A673 (cell line): Measurements from ENCODE around the gene TH. TPM values are rescaled to one million over a fixed set of nuclear protein-coding genes. Genes with fewer than 3 reads are reported as not detected.

Source experiments
- BruUV-seq: library from RNA; stranded (reverse); fragments of 400-500 nt; replicated peaks from 2 replicates; lab custom pipeline; 2021; lab: Mats Ljungman, UMichigan
- CTCF ChIA-PET: fragments of 300-600 bp; sonication (Branson Sonifier 250); formaldehyde crosslinking; loops from one replicate; lab custom pipeline; 2022; ENCODE audit warnings: antibody characterized with exemption; lab: Charles Lee
- POLR2A ChIA-PET: fragments of 300-600 bp; sonication (Branson Sonifier 250); formaldehyde crosslinking; loops from one replicate; lab custom pipeline; 2022; ENCODE audit warnings: antibody characterized with exemption; ENCODE audit not compliant: low non-redundant PET; lab: Charles Lee
- DNase-seq: peaks from one replicate; pipeline ENCODE4 v3.0.0-alpha.2; 2015; ENCODE audit warnings: low spot score
- H3K27ac ChIP-seq: fragments of 200-600 bp; sonication (generic); 2 replicates; pipeline ENCODE4 v1.5.1; 2016; ENCODE audit warnings: mixed run types, low read depth, mild to moderate bottlenecking, mixed read lengths, antibody characterized with exemption, low read length; ENCODE audit not compliant: poor library complexity, severe bottlenecking
- H3K27me3 ChIP-seq: fragments of 200-600 bp; sonication (generic); replicated peaks from 2 replicates; pipeline ENCODE4 v1.6.1; 2017; ENCODE audit warnings: mixed run types, low read depth, mild to moderate bottlenecking, mixed read lengths, antibody characterized with exemption, low read length; ENCODE audit not compliant: insufficient read depth, poor library complexity
- H3K36me3 ChIP-seq: fragments of 200-600 bp; sonication (generic); 2 replicates; pipeline ENCODE4 v1.6.1; 2016; ENCODE audit warnings: mixed run types, mild to moderate bottlenecking, mixed read lengths, antibody characterized with exemption, low read length; ENCODE audit not compliant: insufficient read depth, poor library complexity, severe bottlenecking
- H3K4me1 ChIP-seq: fragments of 200-600 bp; sonication (generic); 2 replicates; pipeline ENCODE4 v1.6.1; 2017; ENCODE audit warnings: mixed run types, mild to moderate bottlenecking, mixed read lengths, antibody characterized with exemption, low read length; ENCODE audit not compliant: insufficient read depth, poor library complexity, severe bottlenecking
- H3K4me3 ChIP-seq: fragments of 200-600 bp; sonication (generic); 2 replicates; pipeline ENCODE4 v1.5.1; 2016; ENCODE audit warnings: low read depth, mixed run types, mild to moderate bottlenecking, mixed read lengths, low read length; ENCODE audit not compliant: poor library complexity, severe bottlenecking
- H3K9me3 ChIP-seq: fragments of 200-600 bp; sonication (generic); 2 replicates; pipeline ENCODE4 v1.6.1; 2016; ENCODE audit warnings: mixed run types, low read depth, mild to moderate bottlenecking, mixed read lengths, antibody characterized with exemption, low read length; ENCODE audit not compliant: poor library complexity, severe bottlenecking
- EZH2 ChIP-seq: fragments of 200-600 bp; sonication (generic); IDR thresholded peaks from 2 replicates; pipeline ENCODE4 v1.6.1; 2017; ENCODE audit warnings: borderline replicate concordance, low read depth, mild to moderate bottlenecking, mixed read lengths, antibody characterized with exemption, low read length; ENCODE audit not compliant: poor library complexity, severe bottlenecking
- intact Hi-C: fragments of 100-400 bp; cut with micrococcal nuclease; formaldehyde crosslinking; loops from one replicate; pipeline ENCODE4 v1.10.0; 2022; ENCODE audit not compliant: unreplicated experiment
- total RNA-seq: library from RNA; stranded (reverse); gene quantifications from 2 replicates; pipeline ENCODE4 v1.2.3, GENCODE V29; 2021
- TF ChIP-seq, protein P1 (sequence below): fragments of 300-800, 200-600 bp; sonication (generic); conservative IDR thresholded peaks from 2 replicates; pipeline ENCODE4 v1.5.1; 2017; ENCODE audit warnings: low read depth, mild to moderate bottlenecking, antibody characterized with exemption, low read length, moderate library complexity, mixed read lengths

Gene TH
- total RNA-seq, 1 experiment from 2014 or later = not detected

DNA sequence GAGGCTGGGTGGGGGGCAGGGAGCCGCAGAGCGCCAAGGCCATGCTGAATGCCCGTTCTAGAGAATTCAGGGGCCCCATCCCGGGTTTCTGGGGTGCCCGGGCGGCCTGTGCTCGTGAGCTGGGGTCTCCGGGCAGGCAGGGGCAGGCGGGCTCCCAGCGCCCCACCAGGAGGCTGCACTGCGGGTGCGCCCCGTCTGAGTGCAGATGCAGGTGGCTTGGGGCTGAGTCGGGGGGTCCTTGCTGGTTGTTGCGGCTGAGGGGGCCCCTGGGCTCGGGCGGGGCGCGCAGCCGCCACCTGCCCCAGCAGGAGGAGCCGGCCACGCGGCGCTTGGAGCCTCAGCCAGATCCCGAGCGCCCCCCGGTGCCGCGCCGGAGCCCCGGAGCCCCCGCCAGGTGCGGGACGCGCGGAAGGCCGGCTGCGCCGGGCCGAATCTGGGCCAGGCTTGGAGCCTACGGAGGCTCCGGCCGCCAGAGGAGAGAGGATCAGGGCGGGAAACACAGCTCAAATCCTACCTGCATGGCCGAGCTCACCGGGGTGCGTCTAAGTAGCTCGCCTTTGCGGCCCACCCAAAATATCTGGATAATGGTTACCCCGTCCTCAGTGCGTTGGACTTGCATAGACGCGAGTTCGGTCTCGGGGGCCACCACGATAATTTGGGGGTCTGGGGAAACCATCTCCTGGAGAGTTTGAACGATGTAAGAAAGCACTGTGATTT lies 31.8 kb downstream of the TH start:
- no peak overlapping the region for H3K27ac ChIP-seq
- ChIA-PET CTCF (no interaction called here), POLR2A (no interaction called here)
- peaks cover 81% of the 10 kb centered on the region for H3K27me3 ChIP-seq
- H3K36me3 ChIP-seq = no peaks in the 10 kb centered on the region
- no peak for DNase-seq
- TF ChIP-seq, protein P1, sequence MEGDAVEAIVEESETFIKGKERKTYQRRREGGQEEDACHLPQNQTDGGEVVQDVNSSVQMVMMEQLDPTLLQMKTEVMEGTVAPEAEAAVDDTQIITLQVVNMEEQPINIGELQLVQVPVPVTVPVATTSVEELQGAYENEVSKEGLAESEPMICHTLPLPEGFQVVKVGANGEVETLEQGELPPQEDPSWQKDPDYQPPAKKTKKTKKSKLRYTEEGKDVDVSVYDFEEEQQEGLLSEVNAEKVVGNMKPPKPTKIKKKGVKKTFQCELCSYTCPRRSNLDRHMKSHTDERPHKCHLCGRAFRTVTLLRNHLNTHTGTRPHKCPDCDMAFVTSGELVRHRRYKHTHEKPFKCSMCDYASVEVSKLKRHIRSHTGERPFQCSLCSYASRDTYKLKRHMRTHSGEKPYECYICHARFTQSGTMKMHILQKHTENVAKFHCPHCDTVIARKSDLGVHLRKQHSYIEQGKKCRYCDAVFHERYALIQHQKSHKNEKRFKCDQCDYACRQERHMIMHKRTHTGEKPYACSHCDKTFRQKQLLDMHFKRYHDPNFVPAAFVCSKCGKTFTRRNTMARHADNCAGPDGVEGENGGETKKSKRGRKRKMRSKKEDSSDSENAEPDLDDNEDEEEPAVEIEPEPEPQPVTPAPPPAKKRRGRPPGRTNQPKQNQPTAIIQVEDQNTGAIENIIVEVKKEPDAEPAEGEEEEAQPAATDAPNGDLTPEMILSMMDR = no peak
- TF ChIP-seq EZH2 = peak; percentile 64
- intact Hi-C loops = no loop called here
- H3K4me3 ChIP-seq = no peak overlapping the region
- no peaks in the 10 kb centered on the region for H3K4me1 ChIP-seq
- BruUV-seq = no TSS peak
- H3K9me3 ChIP-seq = no peaks in the 10 kb centered on the region

DNA sequence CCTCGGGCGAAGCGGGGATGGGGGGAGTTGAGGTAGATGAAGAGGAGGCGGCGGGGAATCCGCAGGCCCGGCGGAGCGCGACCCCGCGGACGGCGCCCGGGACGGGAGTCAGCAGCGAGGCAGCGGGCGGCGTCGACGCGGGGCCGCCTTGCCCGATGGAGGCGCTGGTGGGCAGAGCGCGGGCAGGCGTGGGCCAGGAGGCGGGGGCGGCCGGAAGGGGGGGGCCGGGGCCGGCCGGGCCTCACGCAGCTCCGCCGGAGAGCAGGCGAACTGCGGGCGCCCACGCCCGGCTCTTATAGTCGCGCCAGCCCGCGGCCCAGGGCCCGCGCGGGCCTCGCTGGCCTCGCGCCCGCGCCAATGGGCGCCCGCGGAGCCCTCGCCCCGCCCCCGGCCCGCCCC lies 32.5 kb downstream of the TH start, which contains the start of gene IGF2:
Gene IGF2 (minus strand): TSS at position 267 of the 399 bp plus-strand sequence. CDS start 3,866 bp downstream, outside the sequence.
- no TSS peak for BruUV-seq
- POLR2A ChIA-PET = no interaction called here
- no peak within 1 kb of the TSS for H3K27ac ChIP-seq
- TF ChIP-seq, protein P1 = no peak
- no peak for TF ChIP-seq EZH2
- H3K27me3 ChIP-seq = peaks cover 74% of the 10 kb centered on the region
- no peak within 1 kb of the TSS for H3K4me3 ChIP-seq
- intact Hi-C loops = no loop called here
- no peaks in the 10 kb centered on the region for H3K9me3 ChIP-seq
- CTCF ChIA-PET = interaction anchor here (0.7 kb wide), 1 partner anchor 124 kb away, joined by 8 read pairs; no protein-coding TSS in a partner anchor
- no peak for DNase-seq
- no peaks in the 10 kb centered on the region for H3K36me3 ChIP-seq
- no peaks in the 10 kb centered on the region for H3K4me1 ChIP-seq

DNA sequence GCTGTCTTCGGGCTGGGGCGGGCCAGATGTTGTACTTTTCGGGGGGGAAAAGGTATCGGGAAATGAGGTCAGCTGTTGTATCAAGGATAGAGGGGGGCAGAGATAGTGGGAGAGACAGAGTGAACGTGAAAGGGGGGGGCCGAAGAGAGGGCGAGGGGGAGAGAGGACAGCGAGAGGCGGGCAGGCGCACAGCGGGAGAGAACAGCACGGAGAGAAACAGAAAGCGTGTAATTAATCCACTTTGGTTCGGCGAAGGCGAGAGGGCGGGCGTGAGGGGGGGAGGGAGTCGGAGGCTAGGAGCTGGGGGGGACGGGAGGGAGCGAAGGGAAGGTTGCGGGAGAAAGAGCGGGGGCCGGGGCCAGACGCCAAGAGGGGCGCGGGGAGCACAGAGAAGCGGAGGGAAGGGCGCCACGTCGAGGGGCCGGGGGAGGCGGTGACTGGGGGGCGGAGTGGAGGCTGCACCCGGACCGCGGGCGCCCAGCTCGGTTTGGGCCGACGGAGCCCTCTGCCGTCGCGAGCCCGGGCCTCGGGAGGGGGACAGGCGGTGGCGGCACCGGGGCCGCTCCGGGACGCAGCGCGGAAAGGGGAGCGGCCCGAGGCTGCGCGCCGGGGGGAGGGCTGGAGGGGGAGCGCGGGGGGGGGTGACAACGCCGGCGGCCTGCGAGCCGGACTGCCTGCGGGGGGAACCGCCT lies 33.0 kb downstream of the TH start:
- CTCF ChIA-PET = interaction anchor here (0.7 kb wide), 1 partner anchor 125 kb away, joined by 8 read pairs; no protein-coding TSS in a partner anchor
- Histone ChIP-seq H3K4me3 (no peak overlapping the region), H3K4me1 (no peaks in the 10 kb centered on the region), H3K9me3 (no peaks in the 10 kb centered on the region), H3K36me3 (no peaks in the 10 kb centered on the region), H3K27ac (no peak overlapping the region), H3K27me3 (peaks cover 68% of the 10 kb centered on the region)
- intact Hi-C loops = no loop called here
- BruUV-seq = no TSS peak
- peak; percentile 22 for DNase-seq
- TF ChIP-seq, protein P1 = no peak
- TF ChIP-seq EZH2 = peak; percentile 50
- POLR2A ChIA-PET = no interaction called here
